ENCODE measurements around the gene NEGR1.
"Not testable (repeated sequence)": the region's sequence is repeated elsewhere in the genome, so short reads cannot be mapped to it uniquely, and the experiment has no call there.

NEGR1 gene

GRCh38 chr1:71921204-71921603 is 361.1 kb downstream of the NEGR1 start:
- DNase-seq: no peak

DNA sequence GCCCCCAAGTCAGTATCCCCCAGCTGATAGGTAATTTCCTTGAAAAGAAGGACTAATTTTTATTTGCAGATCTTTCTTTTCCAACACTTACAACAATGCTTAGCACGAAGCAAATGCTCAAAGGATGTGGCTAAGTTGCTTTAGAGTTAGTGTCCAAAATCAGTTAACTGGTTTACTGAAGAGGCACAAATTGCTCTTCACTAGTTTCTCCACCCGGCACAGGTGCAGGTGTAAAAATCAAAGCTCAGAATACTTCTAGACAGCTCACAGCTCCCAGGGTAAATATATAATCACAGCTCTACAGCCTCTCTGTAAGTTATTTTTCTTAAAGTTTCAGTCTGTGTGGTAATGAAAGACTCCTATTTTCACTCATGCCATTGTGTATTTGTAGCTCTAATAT is 361.8 kb downstream of the NEGR1 start:
- DNase-seq: no peak

GRCh38 chr1:71919811-71920509 is 362.4 kb downstream of the NEGR1 start:
- DNase-seq: peak; percentile 10

DNA sequence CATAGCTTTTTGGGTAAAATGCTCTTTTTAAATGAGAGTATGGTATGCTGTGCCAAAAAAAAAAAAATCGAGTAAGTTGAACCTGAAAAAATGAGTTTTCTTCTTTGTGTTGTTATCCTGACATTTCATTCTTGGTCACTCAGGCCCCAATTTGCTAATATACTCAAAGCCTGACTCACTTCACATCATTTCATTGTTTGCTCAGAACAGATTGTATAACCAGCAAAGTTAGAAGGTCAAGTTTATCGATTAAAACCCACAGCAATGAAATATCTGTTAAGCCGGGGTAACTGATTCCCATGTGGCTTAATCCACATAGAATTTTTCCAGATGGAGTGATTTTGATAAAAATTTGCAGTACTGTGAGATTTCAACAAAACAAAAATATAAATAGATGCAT is 363.7 kb downstream of the NEGR1 start:
- DNase-seq: no peak

- DNase-seq: no peak
Observed at GRCh38 chr1:71916894-71917293, 365.4 kb downstream of the NEGR1 start.

DNA sequence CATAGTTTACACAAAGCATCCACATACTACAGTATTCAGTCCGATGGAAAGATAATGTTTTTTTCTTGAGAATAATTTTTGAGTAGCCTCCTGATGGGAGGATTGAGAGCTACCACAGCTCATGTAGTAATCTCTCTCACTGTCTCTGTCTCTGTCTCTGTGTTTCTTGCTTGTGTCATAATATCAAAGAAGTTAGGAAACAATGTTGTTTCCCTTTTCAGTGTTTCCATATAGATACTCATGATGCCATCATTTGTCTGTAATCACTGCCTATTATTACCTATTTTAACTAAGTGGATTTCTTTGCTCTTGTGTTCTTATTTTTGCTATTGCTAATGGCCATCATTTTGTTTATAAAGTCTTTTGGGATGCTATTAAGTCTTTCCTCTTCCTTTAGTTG is 367.7 kb downstream of the NEGR1 start:
- no peak for DNase-seq

DNA sequence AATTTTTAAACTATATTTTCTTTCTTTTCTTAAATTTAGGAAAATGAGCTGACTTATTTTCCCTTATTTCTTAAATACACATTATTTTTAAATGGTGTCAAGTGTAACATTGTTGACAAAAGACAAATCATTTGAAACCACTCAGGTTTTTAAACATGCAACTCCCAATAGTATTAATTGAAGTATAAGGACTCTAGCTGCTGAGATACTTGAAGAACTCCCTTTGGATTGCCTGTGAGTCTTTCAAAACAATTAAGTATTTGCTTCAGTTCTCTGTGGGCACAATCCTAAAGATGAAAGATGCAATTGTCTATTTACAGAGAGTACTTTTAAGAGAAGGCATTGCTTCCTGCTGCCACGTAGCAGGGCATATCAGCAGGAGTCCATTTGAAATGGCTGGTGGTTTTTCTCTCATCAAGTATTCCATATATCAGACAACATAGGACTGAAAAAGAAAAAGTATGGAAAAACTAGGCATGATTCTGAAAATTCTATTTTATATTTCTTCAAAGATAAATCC is 373.4 kb downstream of the NEGR1 start:
- no peak for DNase-seq

DNA sequence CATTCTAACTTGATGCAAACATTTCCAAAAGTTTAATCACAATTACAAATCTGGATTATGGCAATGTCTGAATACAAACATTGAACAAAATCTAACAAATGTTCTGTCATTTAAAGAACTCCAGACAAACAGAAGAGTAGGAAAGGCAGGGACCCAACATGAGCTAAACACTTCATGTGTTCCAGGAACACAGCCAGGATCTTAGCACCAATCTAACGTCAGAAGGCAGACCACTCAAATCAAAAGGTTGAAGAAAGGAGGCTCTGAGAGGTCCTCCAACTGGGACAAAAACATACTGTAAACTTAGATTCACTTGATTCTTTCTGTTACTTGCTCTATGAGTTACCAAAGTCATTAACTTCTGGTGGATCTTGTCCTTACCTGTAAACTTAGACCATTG is 374.0 kb downstream of the NEGR1 start:
- no peak for DNase-seq

- DNase-seq: no peak
Observed at GRCh38 chr1:71899881-71900280, 382.5 kb downstream of the NEGR1 start.

- DNase-seq: not testable (repeated sequence)
Observed at GRCh38 chr1:71888166-71888565, 394.2 kb downstream of the NEGR1 start.

- no peak for DNase-seq
Observed at GRCh38 chr1:71885171-71885570, 397.2 kb downstream of the NEGR1 start.

GRCh38 chr1:71882637-71883036 is 399.7 kb downstream of the NEGR1 start:
- no peak for DNase-seq

- DNase-seq: no peak
Observed at GRCh38 chr1:71882226-71882625, 400.1 kb downstream of the NEGR1 start.

GRCh38 chr1:71881611-71882010 is 400.7 kb downstream of the NEGR1 start:
- DNase-seq: no peak

- no peak for DNase-seq
Observed at GRCh38 chr1:71869326-71869725, 413.0 kb downstream of the NEGR1 start.

GRCh38 chr1:71862756-71863155 is 419.6 kb downstream of the NEGR1 start:
- DNase-seq: no peak

- DNase-seq: no peak
Observed at GRCh38 chr1:71861022-71861421, 421.3 kb downstream of the NEGR1 start.

GRCh38 chr1:71859806-71860205 is 422.5 kb downstream of the NEGR1 start:
- no peak for DNase-seq

DNA sequence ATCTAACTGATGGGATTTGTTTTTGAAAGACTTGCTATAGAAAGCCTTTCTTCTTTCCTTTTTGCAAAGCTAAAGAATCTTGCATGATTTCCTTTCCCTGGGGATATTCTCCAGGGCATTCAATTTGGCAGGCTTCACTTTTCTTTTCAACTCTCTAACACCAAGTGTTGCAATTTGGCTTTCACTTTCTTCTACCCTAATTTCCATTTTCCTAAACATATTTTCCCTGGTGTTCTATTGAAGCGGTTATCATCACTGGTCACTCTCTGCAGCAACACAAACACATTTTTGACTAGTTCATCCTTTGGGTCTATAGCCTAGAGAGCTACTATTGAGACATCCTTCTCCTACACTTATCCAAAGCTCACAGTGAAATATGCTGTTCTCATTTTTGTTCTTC is 424.5 kb downstream of the NEGR1 start:
- no peak for DNase-seq

GRCh38 chr1:71853360-71853759 is 429.0 kb downstream of the NEGR1 start:
- no peak for DNase-seq

DNA sequence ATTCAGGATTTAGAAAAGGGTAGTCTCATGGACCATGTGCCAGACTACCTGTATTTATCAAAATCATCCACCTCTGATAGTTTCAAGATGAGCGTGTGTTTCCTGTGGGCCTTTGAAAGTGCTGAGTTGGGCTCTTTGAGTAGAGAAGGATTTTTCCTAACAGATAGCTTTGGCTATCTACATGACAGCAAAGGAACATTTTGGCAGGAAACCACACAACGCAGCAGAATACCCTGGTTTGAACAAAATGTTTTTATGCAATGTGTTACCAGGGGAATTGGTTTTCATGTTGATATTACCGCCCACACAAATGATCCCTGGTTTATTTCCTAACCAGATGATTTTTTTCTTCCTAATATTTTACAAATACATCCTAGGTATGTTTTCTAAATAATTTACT is 431.4 kb downstream of the NEGR1 start:
- DNase-seq: no peak

- DNase-seq: no peak
Observed at GRCh38 chr1:71850515-71850914, 431.8 kb downstream of the NEGR1 start.

- peak; percentile 71 for DNase-seq
Observed at GRCh38 chr1:71843012-71843411, 439.3 kb downstream of the NEGR1 start.

DNA sequence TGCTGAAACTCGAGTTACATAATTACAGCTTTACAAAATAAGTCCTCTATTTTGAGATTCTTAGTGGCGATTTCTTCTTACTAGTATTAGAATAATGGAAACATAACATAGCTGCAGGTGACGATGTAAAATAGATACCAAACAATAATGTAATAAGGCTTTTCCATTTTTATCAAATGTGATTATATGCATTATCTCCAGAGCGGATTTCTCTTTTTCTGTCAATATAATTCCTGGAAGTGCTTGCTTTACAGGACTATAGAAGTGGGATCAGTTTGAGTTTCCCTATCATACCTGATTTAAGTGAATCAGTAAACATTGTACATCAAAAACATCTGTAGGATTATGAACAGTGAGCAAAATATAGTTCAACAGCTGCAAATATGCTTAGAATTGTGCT is 442.5 kb downstream of the NEGR1 start:
- no peak for DNase-seq

- DNase-seq: no peak
Observed at GRCh38 chr1:71836904-71837303, 445.4 kb downstream of the NEGR1 start.

Data from eye (tissue), 1 donor.